Adrenal gland (tissue), 5 donors: Measurements from ENCODE around the gene TEN1.

Experiments used
- POLR2A ChIP-seq, 2 donors: fragments of 450-650 bp; IDR thresholded peaks; one replicate each; pipeline ENCODE4 v1.6.1; 2017; ENCODE audit warnings: antibody characterized with exemption in 2 of 2, mild to moderate bottlenecking in 2 of 2, moderate library complexity in 1 of 2
- TF ChIP-seq, protein P1 (sequence below), 6 experiments: fragments of 450-650 bp in 4 of 6; fragments of 200-600 bp in 2 of 6; sonication (generic) in 1 of 6; IDR thresholded peaks; 1 replicate in 5 of 6; 2 replicates in 1 of 6; pipeline versions ENCODE4 v1.5.1 to v1.8.0; 2016 to 2021; ENCODE audit warnings: antibody characterized with exemption in 6 of 6, mild to moderate bottlenecking in 2 of 6, moderate library complexity in 1 of 6
- donor health status: DM: no; HTN: no; CAD: no.

GRCh38 chr17:75983501-75984181 lies 4.6 kb downstream of the TEN1 start:
- TF ChIP-seq, protein P1, sequence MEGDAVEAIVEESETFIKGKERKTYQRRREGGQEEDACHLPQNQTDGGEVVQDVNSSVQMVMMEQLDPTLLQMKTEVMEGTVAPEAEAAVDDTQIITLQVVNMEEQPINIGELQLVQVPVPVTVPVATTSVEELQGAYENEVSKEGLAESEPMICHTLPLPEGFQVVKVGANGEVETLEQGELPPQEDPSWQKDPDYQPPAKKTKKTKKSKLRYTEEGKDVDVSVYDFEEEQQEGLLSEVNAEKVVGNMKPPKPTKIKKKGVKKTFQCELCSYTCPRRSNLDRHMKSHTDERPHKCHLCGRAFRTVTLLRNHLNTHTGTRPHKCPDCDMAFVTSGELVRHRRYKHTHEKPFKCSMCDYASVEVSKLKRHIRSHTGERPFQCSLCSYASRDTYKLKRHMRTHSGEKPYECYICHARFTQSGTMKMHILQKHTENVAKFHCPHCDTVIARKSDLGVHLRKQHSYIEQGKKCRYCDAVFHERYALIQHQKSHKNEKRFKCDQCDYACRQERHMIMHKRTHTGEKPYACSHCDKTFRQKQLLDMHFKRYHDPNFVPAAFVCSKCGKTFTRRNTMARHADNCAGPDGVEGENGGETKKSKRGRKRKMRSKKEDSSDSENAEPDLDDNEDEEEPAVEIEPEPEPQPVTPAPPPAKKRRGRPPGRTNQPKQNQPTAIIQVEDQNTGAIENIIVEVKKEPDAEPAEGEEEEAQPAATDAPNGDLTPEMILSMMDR (IDR thresholded peaks at IDR 0.05): no peak
- no peak for TF ChIP-seq POLR2A (IDR thresholded peaks at IDR 0.05)
